HepG2 (cell line): ENCODE measurements around the gene LOXL3. TPM values are rescaled to one million over a fixed set of nuclear protein-coding genes. Genes with fewer than 3 reads are reported as not detected.

Source experiments
- ARNT2 ChIP-seq: sonication (generic); formaldehyde crosslinking; IDR thresholded peaks from 2 replicates; pipeline ENCODE4 v1.8.0; 2022; ENCODE audit warnings: mild to moderate bottlenecking, low read depth, missing genetic modification reagents, moderate library complexity
- ATF7-NPFF ChIP-seq: sonication (generic); formaldehyde crosslinking; IDR thresholded peaks from 2 replicates; pipeline ENCODE4 v1.8.1; 2023; ENCODE audit warnings: mild to moderate bottlenecking, low read depth, missing genetic modification reagents, moderate library complexity
- ATM ChIP-seq: fragments of 450-650 bp; IDR thresholded peaks from 2 replicates; pipeline ENCODE4 v1.7.1; 2017; ENCODE audit warnings: mild to moderate bottlenecking, borderline replicate concordance
- CEBPG ChIP-seq: IDR thresholded peaks from 2 replicates; pipeline ENCODE4 v1.6.1; 2016
- KLF15 ChIP-seq: sonication (generic); formaldehyde crosslinking; IDR thresholded peaks from 2 replicates; pipeline ENCODE4 v1.8.1; 2023; ENCODE audit warnings: borderline replicate concordance, mild to moderate bottlenecking, inconsistent platforms, missing genetic modification reagents, mixed read lengths
- NONO ChIP-seq, 2 experiments: fragments of 450-650 bp in 1 of 2; sonication (generic) in 1 of 2; formaldehyde crosslinking in 1 of 2; IDR thresholded peaks in 1 of 2; conservative IDR thresholded peaks in 1 of 2; 2 replicates each; pipeline versions ENCODE4 v1.6.1 to v1.8.0; 2017 to 2022; ENCODE audit warnings: mild to moderate bottlenecking in 1 of 2, missing genetic modification reagents in 1 of 2, moderate library complexity in 1 of 2
- NR2C2 ChIP-seq: sonication (generic); formaldehyde crosslinking; IDR thresholded peaks from 2 replicates; pipeline ENCODE4 v1.4.0; 2020; ENCODE audit warnings: missing genetic modification reagents, mild to moderate bottlenecking, moderate library complexity, borderline replicate concordance
- NR2F2 ChIP-seq: IDR thresholded peaks from 2 replicates; pipeline ENCODE4 v1.6.1; 2012; ENCODE audit warnings: low read depth, inconsistent platforms, borderline replicate concordance
- RBFOX2 ChIP-seq: fragments of 200-400 bp; formaldehyde crosslinking; IDR thresholded peaks from 2 replicates; pipeline ENCODE4 v1.6.1; 2017; ENCODE audit warnings: low read depth, mild to moderate bottlenecking, low read length
- SNRNP70 ChIP-seq: fragments of 200-400 bp; formaldehyde crosslinking; IDR thresholded peaks from 2 replicates; pipeline ENCODE4 v1.6.1; 2017; ENCODE audit warnings: mild to moderate bottlenecking, low read depth, low read length, moderate library complexity
- TGIF2 ChIP-seq: IDR thresholded peaks from 2 replicates; pipeline ENCODE4 v1.6.1; 2016; ENCODE audit warnings: control low read depth, missing compliant biosample characterization
- TOE1 ChIP-seq: sonication (generic); formaldehyde crosslinking; IDR thresholded peaks from 2 replicates; pipeline ENCODE4 v1.4.0; 2020; ENCODE audit warnings: mild to moderate bottlenecking, missing genetic modification reagents
- XRCC5 ChIP-seq: fragments of 200-400 bp; formaldehyde crosslinking; optimal IDR thresholded peaks from 2 replicates; pipeline ENCODE3; 2017; ENCODE audit warnings: mild to moderate bottlenecking, low read length
- ZNF138 ChIP-seq: sonication (generic); formaldehyde crosslinking; IDR thresholded peaks from 2 replicates; pipeline ENCODE4 v1.5.0; 2020; ENCODE audit warnings: mild to moderate bottlenecking, low read depth, missing genetic modification reagents
- ZNF17 ChIP-seq: sonication (generic); formaldehyde crosslinking; IDR thresholded peaks from 2 replicates; pipeline ENCODE4 v1.5.0; 2020; ENCODE audit warnings: mild to moderate bottlenecking, missing genetic modification reagents
- ZNF597 ChIP-seq: sonication (generic); formaldehyde crosslinking; IDR thresholded peaks from 2 replicates; pipeline ENCODE4 v1.5.0; 2020; ENCODE audit warnings: missing genetic modification reagents
- ZNF672 ChIP-seq: sonication (generic); formaldehyde crosslinking; IDR thresholded peaks from 2 replicates; pipeline ENCODE4 v1.8.1; 2022; ENCODE audit warnings: missing genetic modification reagents
- ZNF775 ChIP-seq: sonication (generic); formaldehyde crosslinking; IDR thresholded peaks from 2 replicates; pipeline ENCODE4 v1.4.0; 2020; ENCODE audit warnings: missing genetic modification reagents, mild to moderate bottlenecking, moderate library complexity, borderline replicate concordance
- ZNF780A ChIP-seq: sonication (generic); formaldehyde crosslinking; IDR thresholded peaks from 2 replicates; pipeline ENCODE4 v1.8.0; 2022; ENCODE audit warnings: mild to moderate bottlenecking, missing genetic modification reagents, moderate library complexity
- polyA plus RNA-seq, 8 experiments: library from polyadenylated mRNA; depleted of rRNA in 3 of 8; stranded (reverse) in 7 of 8; unstranded in 1 of 8; fragments of >200 nt; fragmentation: Illumina TruSeq in 4 of 8; extraction: Trizol in 4 of 8; gene quantifications; 2 replicates each; pipeline versions ENCODE4 v1.2.1 to v1.2.3, GENCODE V29; 2011 to 2016; ENCODE audit warnings: low read depth in 4 of 8, missing spikeins in 1 of 8, mixed read lengths in 1 of 8; ENCODE audit not compliant: insufficient read depth in 1 of 8
- total RNA-seq, 5 experiments: library from RNA; depleted of rRNA; stranded (reverse); fragments of >200 nt; fragmentation: Illumina TruSeq; extraction: Trizol; gene quantifications; 2 replicates each; pipeline ENCODE4 v1.2.3, GENCODE V29; 2016; ENCODE audit warnings: low read depth in 1 of 5
- TF ChIP-seq, protein P1 (sequence below): sonication (generic); formaldehyde crosslinking; IDR thresholded peaks from 2 replicates; pipeline ENCODE4 v1.5.0; 2020; ENCODE audit warnings: mild to moderate bottlenecking, missing genetic modification reagents
- TF ChIP-seq, protein P2 (sequence below): sonication (generic); formaldehyde crosslinking; IDR thresholded peaks from 2 replicates; pipeline ENCODE4 v1.4.0; 2020; ENCODE audit warnings: missing genetic modification reagents, borderline replicate concordance

The LOXL3 gene
- total and polyA plus RNA-seq, 2 of the 13 experiments (the other 11 are each of a cell fraction or from before 2014, with no cell fraction given), result 0.55 to 6.5 TPM

GRCh38 chr2:74525717-74526648, 27.8 kb downstream of the LOXL3 start, which contains the start of gene DQX1 (continued):
- TF ChIP-seq SNRNP70 (no peak), ZNF780A (no peak), CEBPG (peak; percentile 59; the same call in 1 of the 2 replicates), ARNT2 (CRISPR knock-in tag) (peak; percentile 46), ZNF672 (no peak), ATM (no peak), ZNF597 (CRISPR knock-in tag) (no peak), XRCC5 (peak; percentile 63), NR2F2 (0 out of 2 replicates have a peak, but pooled peaks have one; percentile 19), KLF15 (CRISPR knock-in tag) (no peak), NONO (IDR thresholded peaks at IDR 0.05) (no peak), NONO (CRISPR knock-in tag; conservative IDR thresholded peaks at IDR 0.05) (peak; percentile 76), TGIF2 (CRISPR knock-in tag) (no peak; the same call in none of the 2 replicates), TOE1 (CRISPR knock-in tag) (peak; percentile 90), ZNF138 (peak; percentile 77; the same call in 1 of the 2 replicates), RBFOX2 (peak; percentile 69), NR2C2 (CRISPR knock-in tag) (peak; percentile 95), ATF7-NPFF (CRISPR knock-in tag) (peak; percentile 62; the same call in 1 of the 2 replicates), ZNF775 (CRISPR knock-in tag) (no peak), ZNF17 (CRISPR knock-in tag) (no peak)
- TF ChIP-seq, protein P1, sequence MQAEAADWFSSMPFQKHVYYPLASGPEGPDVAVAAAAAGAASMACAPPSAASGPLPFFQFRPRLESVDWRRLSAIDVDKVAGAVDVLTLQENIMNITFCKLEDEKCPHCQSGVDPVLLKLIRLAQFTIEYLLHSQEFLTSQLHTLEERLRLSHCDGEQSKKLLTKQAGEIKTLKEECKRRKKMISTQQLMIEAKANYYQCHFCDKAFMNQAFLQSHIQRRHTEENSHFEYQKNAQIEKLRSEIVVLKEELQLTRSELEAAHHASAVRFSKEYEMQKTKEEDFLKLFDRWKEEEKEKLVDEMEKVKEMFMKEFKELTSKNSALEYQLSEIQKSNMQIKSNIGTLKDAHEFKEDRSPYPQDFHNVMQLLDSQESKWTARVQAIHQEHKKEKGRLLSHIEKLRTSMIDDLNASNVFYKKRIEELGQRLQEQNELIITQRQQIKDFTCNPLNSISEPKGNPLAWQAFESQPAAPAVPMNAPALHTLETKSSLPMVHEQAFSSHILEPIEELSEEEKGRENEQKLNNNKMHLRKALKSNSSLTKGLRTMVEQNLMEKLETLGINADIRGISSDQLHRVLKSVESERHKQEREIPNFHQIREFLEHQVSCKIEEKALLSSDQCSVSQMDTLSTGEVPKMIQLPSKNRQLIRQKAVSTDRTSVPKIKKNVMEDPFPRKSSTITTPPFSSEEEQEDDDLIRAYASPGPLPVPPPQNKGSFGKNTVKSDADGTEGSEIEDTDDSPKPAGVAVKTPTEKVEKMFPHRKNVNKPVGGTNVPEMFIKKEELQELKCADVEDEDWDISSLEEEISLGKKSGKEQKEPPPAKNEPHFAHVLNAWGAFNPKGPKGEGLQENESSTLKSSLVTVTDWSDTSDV (CRISPR knock-in tag), result peak; percentile 0; the same call in 1 of the 2 replicates
- TF ChIP-seq, protein P2, sequence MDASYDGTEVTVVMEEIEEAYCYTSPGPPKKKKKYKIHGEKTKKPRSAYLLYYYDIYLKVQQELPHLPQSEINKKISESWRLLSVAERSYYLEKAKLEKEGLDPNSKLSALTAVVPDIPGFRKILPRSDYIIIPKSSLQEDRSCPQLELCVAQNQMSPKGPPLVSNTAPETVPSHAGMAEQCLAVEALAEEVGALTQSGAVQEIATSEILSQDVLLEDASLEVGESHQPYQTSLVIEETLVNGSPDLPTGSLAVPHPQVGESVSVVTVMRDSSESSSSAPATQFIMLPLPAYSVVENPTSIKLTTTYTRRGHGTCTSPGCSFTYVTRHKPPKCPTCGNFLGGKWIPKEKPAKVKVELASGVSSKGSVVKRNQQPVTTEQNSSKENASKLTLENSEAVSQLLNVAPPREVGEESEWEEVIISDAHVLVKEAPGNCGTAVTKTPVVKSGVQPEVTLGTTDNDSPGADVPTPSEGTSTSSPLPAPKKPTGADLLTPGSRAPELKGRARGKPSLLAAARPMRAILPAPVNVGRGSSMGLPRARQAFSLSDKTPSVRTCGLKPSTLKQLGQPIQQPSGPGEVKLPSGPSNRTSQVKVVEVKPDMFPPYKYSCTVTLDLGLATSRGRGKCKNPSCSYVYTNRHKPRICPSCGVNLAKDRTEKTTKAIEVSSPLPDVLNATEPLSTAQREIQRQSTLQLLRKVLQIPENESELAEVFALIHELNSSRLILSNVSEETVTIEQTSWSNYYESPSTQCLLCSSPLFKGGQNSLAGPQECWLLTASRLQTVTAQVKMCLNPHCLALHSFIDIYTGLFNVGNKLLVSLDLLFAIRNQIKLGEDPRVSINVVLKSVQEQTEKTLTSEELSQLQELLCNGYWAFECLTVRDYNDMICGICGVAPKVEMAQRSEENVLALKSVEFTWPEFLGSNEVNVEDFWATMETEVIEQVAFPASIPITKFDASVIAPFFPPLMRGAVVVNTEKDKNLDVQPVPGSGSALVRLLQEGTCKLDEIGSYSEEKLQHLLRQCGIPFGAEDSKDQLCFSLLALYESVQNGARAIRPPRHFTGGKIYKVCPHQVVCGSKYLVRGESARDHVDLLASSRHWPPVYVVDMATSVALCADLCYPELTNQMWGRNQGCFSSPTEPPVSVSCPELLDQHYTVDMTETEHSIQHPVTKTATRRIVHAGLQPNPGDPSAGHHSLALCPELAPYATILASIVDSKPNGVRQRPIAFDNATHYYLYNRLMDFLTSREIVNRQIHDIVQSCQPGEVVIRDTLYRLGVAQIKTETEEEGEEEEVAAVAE (CRISPR knock-in tag), result peak; percentile 69; the same call in 1 of the 2 replicates
